Measurements from ENCODE around the gene C3orf18. TPM values are rescaled to one million over a fixed set of nuclear protein-coding genes. Genes with fewer than 3 reads are reported as not detected.

The C3orf18 gene
- total and polyA plus RNA-seq, 2 donors (not counting 3 experiments of a cell fraction or from before 2014, with no cell fraction given): 1.7 to 2.9 TPM

GRCh38 chr3:50599115-50599715 is 31.7 kb upstream of the C3orf18 start:
- intact Hi-C loops (cut with micrococcal nuclease): no loop called here
- H3K9ac ChIP-seq (replicated peaks; ENCODE audit: extremely low read depth, insufficient read depth, low read length): no peak overlapping the region
- ChIA-PET CTCF (interaction anchor here (1.6 kb wide), 1 partner anchor 13 kb away, joined by 5 read pairs; the partner anchor contains the start of gene CISH), POLR2A (interaction anchor here (1.5 kb wide), 1 partner anchor 18 kb away, joined by 3 read pairs; no protein-coding TSS in a partner anchor)
- no peak for DNase-seq (ENCODE audit: low read depth, low spot score)
- no peak overlapping the region for H2AFZ ChIP-seq (ENCODE audit: low read depth, low read length)
- dilution Hi-C loops (cut with MboI; ENCODE audit: extremely low pct_ligation_motif_present, low sequenced_read_pairs): no loop called here
- H3K4me1 ChIP-seq (ENCODE audit: control insufficient read depth, extremely low read depth, insufficient read depth, low read length): peaks cover 10% of the 10 kb centered on the region
- H3K4me2 ChIP-seq (ENCODE audit: insufficient read depth, low read length): no peak overlapping the region
- no TSS peak for BruUV-seq (replicated peaks)
- no peaks in the 10 kb centered on the region for H3K9me1 ChIP-seq (replicated peaks; ENCODE audit: control insufficient read depth, extremely low read depth, insufficient read depth, low read length)
- H3K4me3 ChIP-seq (replicated peaks in 1 of 3; ENCODE audit: insufficient read depth in 1 of 3, low read depth in 1 of 3, low read length in 3 of 3): no peak overlapping the region
- no peak for FAIRE-seq
- H3K79me2 ChIP-seq (ENCODE audit: control insufficient read depth, insufficient read depth, low read length): no peaks in the 10 kb centered on the region
- no peak overlapping the region for H3K27ac ChIP-seq (ENCODE audit: insufficient read depth, low read depth, low read length)
- TF ChIP-seq GATA2 (IDR thresholded peaks at IDR 0.05; ENCODE audit: insufficient read depth, insufficient read length, low read depth, low read length) (no peak), POLR2A (IDR thresholded peaks at IDR 0.05; ENCODE audit: low read depth, low read length) (no peak), MYC (IDR thresholded peaks at IDR 0.05; ENCODE audit: low read depth, low read length) (no peak), FOS (IDR thresholded peaks at IDR 0.05; ENCODE audit: borderline replicate concordance, insufficient read depth, low read length) (no peak), CTCF (IDR thresholded peaks at IDR 0.05; ENCODE audit: extremely low read depth in 1 of 2, insufficient read depth in 1 of 2, low read depth in 1 of 2, low read length in 2 of 2) (no peak), MAX (IDR thresholded peaks at IDR 0.05; ENCODE audit: insufficient read depth, insufficient read length) (no peak), POLR2AphosphoS5 (IDR thresholded peaks at IDR 0.05; ENCODE audit: insufficient read depth, low read depth, low read length) (no peak), JUN (IDR thresholded peaks at IDR 0.05; ENCODE audit: borderline replicate concordance, insufficient read depth, insufficient read length, low read depth) (no peak), EZH2 (IDR thresholded peaks at IDR 0.05; ENCODE audit: borderline replicate concordance, low read depth, low read length, severe bottlenecking) (no peak)
- H3K27me3 ChIP-seq (ENCODE audit: control insufficient read depth in 2 of 2, insufficient read depth in 2 of 2, low read length in 2 of 2): peaks cover 0 to 2% of the 10 kb centered on the region in 2 experiments
- no peaks in the 10 kb centered on the region for H4K20me1 ChIP-seq (replicated peaks; ENCODE audit: control insufficient read depth, extremely low read depth, insufficient read depth, low read length)
- H3K36me3 ChIP-seq (ENCODE audit: control insufficient read depth in 2 of 2, extremely low read depth in 1 of 2, insufficient read depth in 2 of 2, low read length in 2 of 2): no peaks in the 10 kb centered on the region
- no peaks in the 10 kb centered on the region for H3K9me3 ChIP-seq (replicated peaks; ENCODE audit: control insufficient read depth, insufficient read depth, low read length)

Measured in endothelial cell of umbilical vein (primary cell).